Activated CD4-positive, alpha-beta T cell treated with anti-CD3 and anti-CD28 coated beads for 24 hours (primary cell): ENCODE measurements around the gene OR10AG1.

Experiments used
- DNase-seq, 2 donors: peaks; one replicate each; pipeline ENCODE4 v3.0.0-alpha.2; 2020; ENCODE audit warnings: low read depth in 2 of 2

OR10AG1 gene

GRCh38 chr11:55969845-55970244 lies at the start of gene OR10AG1:
Gene OR10AG1 (minus strand): TSS chr11:55969945. CDS start chr11:55969907, 38 bp downstream.
- no peak for DNase-seq

- no peak for DNase-seq
Measured at GRCh38 chr11:56013805-56014204, 44.1 kb upstream of the OR10AG1 start.

GRCh38 chr11:56010716-56011115 lies 41.0 kb upstream of the OR10AG1 start:
- DNase-seq, result no peak

- DNase-seq, result no peak
Measured at GRCh38 chr11:55994525-55994924, 24.8 kb upstream of the OR10AG1 start, which contains the start of gene OR5F1. Gene OR5F1 (minus strand): TSS chr11:55994625. CDS start chr11:55994625, 0 bp downstream.

- no peak for DNase-seq
Measured at GRCh38 chr11:55970935-55971334, 1.2 kb upstream of the OR10AG1 start.

- no peak for DNase-seq
Measured at GRCh38 chr11:55967914-55968313, 1.8 kb downstream of the OR10AG1 start.

- DNase-seq, result no peak
Measured at GRCh38 chr11:55966391-55966790, 3.4 kb downstream of the OR10AG1 start.

GRCh38 chr11:55956521-55956920 lies 13.2 kb downstream of the OR10AG1 start:
- DNase-seq, result no peak

GRCh38 chr11:55949330-55949729 lies 20.4 kb downstream of the OR10AG1 start:
- DNase-seq, result no peak

- DNase-seq, result no peak
Measured at GRCh38 chr11:55942785-55943392, 26.9 kb downstream of the OR10AG1 start.

- no peak for DNase-seq
Measured at GRCh38 chr11:55936300-55936699, 33.4 kb downstream of the OR10AG1 start, which contains the start of gene OR5I1. Gene OR5I1 (minus strand): TSS chr11:55936400. CDS start chr11:55936400, 0 bp downstream.

GRCh38 chr11:55920537-55920936 lies 49.2 kb downstream of the OR10AG1 start:
- DNase-seq, result no peak
